D341Med (cell line): ENCODE data around the gene SHISAL2A.

Experiments
- DNase-seq: peaks from one replicate; pipeline ENCODE4 v3.0.0; 2012; ENCODE audit warnings: low spot score

SHISAL2A gene

DNA sequence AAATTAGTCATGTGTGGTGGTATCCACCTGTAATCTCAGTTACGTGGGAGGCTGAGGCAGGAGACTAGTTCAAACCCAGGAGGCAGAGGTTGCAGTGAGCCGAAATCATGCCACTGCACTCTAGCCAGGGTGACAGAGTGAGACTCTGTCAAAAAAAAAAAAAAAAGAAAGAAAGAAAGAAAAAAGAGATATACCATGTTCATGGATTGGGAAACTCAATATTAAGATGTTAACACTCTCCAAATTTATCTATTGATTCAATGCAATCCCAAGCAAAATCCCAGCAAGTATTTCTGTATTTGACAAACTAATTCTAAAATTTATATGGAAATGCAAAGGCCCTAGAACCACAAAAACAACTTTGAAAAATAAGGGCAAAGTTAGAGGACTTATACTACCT, 11.0 kb upstream of the SHISAL2A start:
- no peak for DNase-seq

- no peak for DNase-seq
Observed at GRCh38 chr1:52623812-52624211, 9.2 kb upstream of the SHISAL2A start.

DNA sequence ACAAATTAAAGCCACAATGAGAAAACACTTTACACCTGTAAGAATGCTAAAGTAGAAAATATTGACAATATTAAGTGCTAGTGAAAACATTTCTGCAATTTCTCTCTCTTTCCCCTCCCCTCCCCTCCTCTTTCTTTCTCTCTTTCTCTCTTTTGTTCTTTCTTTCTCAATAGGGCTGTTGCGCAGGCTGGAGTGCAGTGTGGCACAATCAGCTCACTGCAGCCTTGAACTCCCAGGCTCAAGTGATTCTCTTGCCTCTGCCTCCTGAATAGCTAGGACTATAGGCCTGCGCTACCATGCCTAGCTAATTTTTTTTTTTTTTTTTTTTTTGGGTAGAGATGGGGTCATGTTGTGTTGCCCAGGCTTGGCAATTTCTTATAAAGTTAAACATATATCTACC, 5.9 kb upstream of the SHISAL2A start:
- DNase-seq = no peak

DNA sequence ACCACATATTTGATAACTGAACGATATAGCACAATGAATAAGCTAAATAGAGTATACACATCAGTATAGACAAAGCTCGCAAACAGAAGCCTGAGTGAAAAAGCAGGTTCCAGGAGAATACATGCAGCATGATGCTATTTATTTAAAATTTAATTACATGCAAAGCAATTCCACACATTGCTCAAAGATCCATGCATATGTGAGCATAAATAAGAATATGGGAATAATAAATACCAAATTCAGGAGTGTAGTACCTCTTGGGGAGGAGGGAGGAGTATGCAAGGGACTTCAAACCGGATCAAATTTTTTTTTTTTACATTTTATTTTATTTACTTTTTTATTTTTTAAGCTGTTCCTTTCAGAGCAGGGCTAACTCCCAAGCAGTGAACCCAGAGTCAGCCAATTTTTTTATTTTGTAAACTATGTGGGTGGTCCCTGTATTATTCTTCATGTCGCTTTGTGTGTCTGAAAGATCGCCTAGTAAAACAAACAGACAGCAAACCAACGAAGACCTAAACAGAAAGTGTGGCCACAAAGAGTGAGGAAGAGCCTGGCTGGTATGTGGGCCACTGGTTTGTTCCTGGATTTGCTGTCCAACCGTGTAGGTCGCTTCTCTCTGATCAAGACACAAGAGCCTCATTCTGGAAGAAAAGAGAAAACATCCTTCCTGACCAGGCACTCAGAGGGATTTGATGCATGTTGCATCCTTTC, 4.2 kb upstream of the SHISAL2A start:
- no peak for DNase-seq

- DNase-seq = no peak
Observed at GRCh38 chr1:52629325-52629643, 3.7 kb upstream of the SHISAL2A start.

- DNase-seq = no peak
Observed at GRCh38 chr1:52629667-52630066, 3.3 kb upstream of the SHISAL2A start.

DNA sequence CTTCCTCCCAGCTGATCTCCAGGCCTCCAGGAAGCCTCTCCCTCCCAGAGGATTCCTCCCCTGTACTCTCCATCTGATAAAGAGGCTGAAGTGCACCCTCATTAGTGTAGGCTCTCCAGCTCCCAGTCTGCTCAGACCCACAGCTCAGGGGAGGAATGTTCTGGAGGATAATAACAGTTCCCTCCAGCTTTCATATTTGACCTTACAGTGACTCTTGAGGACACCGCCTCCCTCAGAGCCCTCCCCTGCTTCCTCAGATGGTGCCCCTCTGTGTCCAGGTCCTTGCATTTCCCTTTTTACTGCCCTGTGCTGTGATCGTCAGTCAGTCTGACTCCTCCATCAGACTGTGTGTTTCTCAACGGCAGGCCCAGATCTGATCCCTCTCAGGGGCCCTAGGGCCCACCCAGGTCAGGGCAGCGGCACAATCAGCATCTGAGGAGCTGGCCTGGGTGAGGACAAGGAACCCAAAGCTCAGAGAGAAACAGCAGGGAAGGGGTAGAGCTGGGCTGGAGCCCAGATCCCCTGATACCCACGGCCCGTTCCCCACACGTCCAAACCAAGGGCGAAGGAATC, 1.1 kb upstream of the SHISAL2A start:
- no peak for DNase-seq

DNA sequence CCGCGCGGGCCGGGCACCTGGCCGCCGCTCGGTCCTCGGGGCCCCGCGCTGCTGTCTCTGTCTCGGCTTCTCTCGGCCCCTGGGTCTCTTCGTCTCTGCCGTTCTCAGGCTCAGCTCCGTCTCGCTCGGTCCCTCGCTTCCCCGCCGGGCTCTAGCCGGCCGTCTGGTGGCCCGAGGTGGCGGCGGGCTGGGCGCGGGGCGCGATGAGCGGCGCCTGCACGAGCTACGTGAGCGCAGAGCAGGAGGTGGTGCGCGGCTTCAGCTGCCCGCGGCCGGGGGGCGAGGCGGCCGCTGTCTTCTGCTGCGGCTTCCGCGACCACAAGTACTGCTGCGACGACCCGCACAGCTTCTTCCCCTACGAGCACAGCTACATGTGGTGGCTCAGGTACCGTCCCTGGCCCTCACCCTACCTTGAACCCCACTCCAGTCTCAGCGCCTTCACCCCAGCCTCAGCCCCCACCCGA, 355 bp downstream of the SHISAL2A start:
- DNase-seq = no peak

- no peak for DNase-seq
Observed at GRCh38 chr1:52634111-52634510, 1.1 kb downstream of the SHISAL2A start.

DNA sequence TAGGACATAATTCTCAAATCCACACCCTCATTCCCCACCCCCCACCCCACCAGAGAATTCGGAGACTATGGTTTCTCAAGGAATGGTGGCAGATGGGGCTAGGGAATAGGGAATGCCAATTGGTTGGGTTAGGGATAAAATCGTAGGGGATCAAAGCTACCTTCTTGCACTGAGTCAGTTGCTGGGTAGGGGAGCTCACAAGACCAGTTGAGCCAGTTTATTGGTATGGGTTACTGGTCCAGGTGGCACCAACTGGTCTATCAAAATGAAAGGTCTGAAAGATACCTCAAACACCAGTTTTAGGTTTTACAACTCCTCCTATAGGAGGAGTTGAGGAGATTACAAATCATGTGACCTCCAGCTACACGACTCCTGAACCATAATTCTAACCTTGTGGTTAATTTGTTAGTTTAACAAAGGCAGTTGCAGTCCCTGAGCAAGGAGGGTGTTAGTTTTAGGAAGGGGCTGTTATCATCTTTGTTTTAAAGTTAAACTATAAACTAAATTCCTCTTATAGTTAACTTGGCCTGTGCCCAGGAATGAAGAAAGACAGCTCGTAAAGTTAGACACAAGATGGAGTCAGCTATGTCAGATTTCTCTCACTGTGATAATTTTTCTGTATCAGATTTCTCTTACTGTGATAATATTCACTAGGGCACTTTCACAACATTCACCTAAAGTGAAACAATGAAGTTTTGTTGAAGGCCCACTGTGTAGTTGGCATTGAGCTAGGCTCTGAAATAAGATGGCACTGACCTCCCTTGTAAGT, 2.5 kb downstream of the SHISAL2A start:
- no peak for DNase-seq

DNA sequence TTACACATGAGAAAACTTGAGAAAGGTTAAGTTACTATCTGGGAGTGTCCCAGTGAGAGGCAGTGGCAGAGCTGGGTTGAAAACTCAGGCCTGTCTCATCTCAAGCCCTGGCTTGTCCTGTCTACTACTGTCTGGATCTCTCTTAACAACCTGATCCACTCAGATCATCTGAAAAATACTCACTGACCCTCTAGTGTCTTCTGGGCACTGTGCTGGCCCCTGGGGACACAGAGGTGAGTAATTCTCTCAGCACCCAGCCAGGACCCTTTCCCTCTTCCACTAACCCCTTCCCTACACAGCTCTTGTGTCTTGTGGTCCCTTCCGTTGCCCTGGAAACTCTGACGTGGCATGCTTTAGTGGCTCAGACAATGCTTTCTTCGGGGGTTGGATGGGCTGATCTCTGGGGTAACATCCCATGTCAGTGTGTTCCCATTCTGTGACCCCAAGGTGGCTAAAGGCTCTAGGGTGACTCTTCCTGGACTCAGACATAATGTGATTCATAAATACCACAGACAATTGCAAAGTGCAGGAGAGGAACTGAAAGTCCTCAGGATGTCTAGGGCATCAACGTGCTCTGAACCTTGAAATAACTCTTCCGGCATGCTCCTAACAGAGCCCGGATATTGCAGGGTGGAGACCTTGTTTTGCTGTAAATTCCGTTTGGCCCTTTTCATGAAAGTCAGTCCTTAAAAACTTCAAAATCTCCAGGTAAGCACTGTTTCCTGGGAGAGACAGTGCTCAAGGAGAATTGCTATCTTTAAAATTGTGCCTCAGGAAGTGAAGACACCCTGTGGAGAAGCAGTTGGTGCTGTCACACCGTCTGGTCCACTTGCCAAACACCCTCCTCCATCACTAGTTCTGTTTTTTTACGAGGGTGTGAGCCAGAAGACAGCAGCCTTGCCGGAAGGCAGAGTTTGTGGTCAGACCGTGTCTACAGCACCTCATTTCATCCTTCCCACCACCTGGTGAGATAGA, 4.0 kb downstream of the SHISAL2A start:
- no peak for DNase-seq

GRCh38 chr1:52637946-52638345, 5.0 kb downstream of the SHISAL2A start:
- DNase-seq = no peak

DNA sequence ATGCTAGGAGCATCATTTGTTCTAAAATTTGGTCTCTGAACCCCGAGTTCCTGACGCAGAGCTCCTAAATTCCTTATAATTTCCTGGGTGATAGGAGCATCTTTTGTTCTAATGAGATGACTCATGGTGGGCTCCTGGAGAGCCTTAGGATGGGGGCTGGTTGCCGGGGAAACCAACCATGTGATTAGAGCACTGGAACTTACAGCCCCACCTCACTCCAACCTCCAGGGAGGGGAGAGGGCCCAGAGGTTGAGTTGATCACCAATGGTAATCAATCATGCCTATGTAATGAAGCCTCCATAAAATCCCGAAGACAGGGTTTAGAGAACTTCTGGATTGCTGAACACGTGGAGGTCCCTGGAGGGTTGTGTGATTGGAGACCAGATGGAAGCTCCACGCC, 7.7 kb downstream of the SHISAL2A start:
- DNase-seq = peak; percentile 41

DNA sequence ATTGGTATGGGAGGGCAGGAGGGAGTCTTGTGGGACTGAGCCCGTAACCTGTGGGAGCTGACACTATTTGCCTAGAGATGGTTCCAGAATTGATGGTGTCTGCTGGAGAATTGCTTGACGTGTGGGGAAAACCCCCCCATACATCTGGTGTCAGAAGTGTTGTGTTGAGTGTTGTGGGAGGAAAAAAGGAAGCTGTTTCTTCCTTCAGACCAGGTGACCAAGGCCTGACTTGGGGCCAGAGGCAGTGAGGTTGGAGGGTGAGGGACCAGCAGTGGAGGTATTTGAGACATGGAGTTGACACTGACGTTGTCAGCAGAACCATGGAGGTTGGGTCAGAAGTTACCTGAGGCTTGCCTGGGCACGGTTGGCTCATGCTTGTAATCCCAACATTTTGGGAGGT, 8.3 kb downstream of the SHISAL2A start:
- no peak for DNase-seq

GRCh38 chr1:52645261-52645660, 12.3 kb downstream of the SHISAL2A start:
- DNase-seq = no peak

GRCh38 chr1:52651904-52652303, 18.9 kb downstream of the SHISAL2A start:
- DNase-seq = no peak

DNA sequence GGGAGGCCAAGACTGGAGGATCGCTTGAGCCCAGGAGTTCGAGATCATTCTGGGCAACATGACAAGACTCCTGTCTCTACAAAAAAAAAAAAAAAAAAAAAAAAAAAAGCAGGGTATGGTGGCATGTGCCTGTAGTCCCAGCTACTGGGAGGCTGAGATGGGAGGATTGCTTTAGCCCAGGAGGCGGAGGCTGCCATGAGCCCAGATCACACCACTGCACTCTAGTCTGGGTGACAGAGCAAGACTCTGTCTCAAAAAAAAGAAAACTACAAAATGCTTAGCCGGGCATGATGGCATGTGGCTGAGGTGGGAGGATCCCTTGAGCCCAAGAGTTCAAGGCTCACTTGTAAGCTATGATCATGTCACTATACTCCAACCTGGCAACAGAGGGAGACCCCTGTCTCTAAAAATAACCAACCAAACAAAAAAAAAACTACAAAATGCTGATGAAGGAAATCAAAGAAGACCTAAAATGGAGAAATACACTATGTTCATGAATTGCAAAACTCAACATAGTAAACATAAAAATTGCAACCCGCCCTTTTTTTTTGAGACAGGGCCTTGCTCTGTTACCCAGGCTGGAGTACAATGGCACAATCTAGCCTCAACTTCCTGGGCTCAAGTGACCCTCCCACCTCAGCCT, 20.4 kb downstream of the SHISAL2A start:
- no peak for DNase-seq

- no peak for DNase-seq
Observed at GRCh38 chr1:52654063-52654462, 21.1 kb downstream of the SHISAL2A start.

DNA sequence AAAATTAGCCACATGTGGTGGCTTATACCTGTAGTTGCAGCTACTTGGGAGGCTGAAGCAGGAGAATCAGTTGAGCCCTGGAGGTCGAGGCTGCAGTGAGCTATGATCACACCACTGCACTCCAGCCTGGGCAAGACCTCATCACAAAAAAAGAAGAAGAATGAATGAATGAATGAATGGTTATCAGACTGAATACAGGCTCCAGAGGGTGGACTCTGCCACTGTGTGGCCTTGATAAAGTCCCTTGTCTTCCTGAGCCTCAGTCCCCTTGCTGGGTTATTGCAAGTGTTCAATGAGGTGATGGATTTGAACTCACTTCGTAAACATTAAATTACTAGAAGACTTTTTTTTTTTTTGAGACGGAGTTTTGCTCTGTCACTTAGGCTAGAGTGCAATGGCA, 24.7 kb downstream of the SHISAL2A start:
- no peak for DNase-seq

DNA sequence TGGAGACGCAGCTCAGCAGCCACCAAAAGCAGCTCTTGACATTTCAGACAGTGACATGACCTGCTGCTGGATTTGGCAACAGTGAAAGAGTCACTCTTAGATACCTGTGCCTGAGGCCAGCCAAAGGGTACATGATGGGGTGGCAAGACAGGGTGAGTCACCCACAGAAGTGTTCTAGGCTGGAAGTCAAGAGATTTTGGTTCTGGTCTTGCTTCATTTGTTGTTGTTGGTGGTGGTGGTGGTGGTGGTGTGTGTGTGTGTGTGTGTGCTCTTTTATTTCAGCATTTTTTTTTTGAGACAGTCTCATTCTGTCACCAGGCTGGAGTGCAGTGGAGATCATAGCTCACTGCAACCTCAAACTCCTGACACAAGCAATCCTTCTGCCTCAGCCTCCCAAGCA, 25.8 kb downstream of the SHISAL2A start:
- DNase-seq = no peak

GRCh38 chr1:52659356-52659755, 26.4 kb downstream of the SHISAL2A start:
- DNase-seq = no peak
